Kasumi-1 (cell line): ENCODE measurements around the gene APBB1IP.
"Not testable (repeated sequence)": the region's sequence is repeated elsewhere in the genome, so short reads cannot be mapped to it uniquely, and the experiment has no call there.

Source experiments
- DNase-seq, 2 experiments: peaks; one replicate each; lab custom pipeline; 2025; lab: John Stamatoyannopoulos, UW

The APBB1IP gene, protein sequence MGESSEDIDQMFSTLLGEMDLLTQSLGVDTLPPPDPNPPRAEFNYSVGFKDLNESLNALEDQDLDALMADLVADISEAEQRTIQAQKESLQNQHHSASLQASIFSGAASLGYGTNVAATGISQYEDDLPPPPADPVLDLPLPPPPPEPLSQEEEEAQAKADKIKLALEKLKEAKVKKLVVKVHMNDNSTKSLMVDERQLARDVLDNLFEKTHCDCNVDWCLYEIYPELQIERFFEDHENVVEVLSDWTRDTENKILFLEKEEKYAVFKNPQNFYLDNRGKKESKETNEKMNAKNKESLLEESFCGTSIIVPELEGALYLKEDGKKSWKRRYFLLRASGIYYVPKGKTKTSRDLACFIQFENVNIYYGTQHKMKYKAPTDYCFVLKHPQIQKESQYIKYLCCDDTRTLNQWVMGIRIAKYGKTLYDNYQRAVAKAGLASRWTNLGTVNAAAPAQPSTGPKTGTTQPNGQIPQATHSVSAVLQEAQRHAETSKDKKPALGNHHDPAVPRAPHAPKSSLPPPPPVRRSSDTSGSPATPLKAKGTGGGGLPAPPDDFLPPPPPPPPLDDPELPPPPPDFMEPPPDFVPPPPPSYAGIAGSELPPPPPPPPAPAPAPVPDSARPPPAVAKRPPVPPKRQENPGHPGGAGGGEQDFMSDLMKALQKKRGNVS

GRCh38 chr10:26437637-26438461, at the start of gene APBB1IP:
APBB1IP (plus strand) TSS chr10:26438341; CDS start chr10:26492327, 53,986 bp downstream.
- peak; percentile 99 for DNase-seq

DNA sequence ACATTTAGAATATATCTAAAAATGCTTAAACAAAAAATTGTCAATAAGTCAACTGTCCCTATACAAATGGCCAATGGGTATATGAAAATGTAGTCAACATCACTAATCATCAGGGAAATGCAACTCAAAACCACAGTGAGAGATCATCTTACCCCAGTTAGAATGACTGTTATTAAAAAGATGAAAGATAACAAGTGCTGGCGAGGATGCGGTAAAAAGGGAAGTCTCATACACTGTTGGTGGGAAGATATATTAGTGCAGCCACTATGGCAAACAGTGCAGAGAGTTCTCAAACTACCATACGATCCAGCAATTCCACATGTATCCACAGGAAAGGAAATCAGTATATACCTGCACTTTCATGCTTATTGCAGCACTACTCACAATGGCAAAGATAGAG, 48.6 kb upstream of the APBB1IP start:
- no peak for DNase-seq

DNA sequence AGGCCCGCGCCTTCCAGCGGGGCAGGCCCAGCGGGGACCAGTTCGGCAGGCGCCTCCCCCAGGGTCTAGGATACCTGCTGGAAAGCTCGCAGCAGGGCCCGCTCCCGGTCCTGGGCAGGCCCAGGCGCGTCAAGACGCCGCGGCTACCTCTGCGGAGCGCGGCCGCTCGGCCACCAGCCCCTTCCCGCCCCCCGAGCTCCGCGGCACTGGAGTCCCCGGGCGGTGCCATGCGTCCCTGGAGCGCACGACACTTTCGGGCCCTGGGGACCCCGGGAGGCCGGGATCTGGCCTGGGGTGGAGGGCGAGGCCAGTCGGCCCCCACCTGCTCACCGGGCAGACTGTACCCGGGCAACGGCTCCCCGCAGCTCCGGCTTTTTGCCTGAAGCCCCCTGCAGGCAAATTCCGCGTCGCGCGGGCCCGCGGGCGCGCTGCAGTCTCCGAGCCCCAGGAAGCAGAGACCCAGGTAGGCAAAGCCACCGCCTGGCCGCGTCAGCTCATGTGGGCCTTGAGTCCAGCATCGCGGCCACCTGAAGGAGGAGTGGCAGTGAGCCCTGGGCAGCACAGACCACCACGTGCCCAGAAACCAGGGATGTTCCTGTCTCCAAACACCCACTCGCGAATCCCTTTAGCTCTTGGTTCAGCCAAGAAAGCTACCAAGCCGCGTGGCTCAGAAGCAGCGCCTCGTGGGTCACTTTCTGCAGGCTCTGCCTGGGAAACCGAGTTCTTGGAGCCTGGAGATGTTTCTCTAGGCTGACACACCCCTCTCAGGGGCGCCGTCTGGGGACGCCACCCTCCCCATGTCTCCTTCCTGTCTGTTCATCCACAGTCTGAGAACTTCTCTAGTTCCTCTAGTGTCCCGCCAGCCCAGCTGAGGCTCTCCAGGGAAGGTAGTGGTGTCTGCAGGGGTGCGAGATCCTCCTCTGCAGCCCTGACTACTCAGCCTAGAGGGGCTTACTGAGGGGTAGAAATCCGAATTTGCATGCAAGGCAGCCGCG, 46.1 kb upstream of the APBB1IP start:
- peak; percentile 44 to 48 for DNase-seq

DNA sequence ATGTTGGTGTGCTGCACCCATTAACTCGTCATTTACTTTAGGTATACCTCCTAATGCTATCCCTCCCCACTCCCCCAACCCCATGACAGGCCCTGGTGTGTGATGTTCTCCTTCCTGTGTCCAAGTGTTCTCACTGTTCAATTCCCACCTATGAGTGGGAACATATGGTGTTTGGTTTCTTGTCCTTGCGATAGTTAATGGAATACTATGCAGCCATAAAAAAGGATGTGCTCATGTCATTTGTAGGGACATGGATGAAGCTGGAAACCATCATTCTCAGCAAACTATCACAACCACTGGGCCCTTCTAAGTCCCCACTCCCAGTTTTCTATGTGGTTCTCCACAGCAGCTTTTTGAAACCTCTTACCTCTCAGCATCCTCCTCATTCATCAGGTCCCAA, 39.8 kb upstream of the APBB1IP start:
- not testable (repeated sequence) for DNase-seq

DNA sequence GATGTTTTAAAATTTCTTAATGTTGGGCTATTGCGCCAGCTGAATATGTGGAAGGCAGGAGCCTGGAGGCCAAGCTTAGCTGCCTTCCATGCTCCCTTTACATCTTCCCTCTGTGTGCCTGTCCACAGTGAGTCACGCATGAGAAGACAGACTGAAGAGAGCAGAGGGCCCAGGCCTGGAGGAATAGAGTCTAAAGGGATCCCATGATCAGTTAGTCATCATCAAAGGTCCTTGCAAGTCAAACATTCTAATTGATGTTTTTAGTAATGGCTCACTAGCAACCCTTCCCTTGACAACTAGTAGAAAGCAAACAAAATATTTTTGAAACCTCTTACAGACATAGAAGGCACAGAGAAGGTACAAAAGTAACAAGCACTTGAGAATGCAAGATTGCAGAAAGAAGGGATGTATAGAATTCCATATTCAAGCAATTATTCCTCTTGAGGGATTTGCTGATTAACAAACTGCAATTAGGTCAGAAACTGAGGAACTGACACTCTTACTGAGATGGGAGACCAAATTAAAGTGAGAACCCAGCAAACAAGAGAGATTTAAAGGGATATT, 30.7 kb upstream of the APBB1IP start:
- DNase-seq: no peak

GRCh38 chr10:26408858-26409494, 29.2 kb upstream of the APBB1IP start:
- no peak for DNase-seq

DNA sequence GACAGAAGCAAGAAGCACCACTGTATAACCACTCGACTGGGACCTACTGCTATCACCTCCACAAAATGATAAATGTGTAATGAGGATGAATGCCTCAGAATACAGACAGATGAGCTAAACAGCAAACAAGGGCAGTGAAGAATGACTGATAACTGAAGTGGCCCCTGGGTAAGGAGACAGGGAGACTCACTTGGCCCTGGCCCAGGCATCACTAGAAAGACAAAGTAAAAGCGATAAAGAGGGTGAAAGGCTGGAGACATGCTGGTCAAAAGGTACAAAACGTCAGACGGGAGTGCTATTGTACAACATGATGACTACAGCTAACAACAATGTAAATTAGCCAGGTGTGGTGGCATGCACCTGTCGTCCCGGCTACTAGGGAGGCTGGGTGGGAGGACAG, 27.8 kb upstream of the APBB1IP start:
- DNase-seq: no peak

DNA sequence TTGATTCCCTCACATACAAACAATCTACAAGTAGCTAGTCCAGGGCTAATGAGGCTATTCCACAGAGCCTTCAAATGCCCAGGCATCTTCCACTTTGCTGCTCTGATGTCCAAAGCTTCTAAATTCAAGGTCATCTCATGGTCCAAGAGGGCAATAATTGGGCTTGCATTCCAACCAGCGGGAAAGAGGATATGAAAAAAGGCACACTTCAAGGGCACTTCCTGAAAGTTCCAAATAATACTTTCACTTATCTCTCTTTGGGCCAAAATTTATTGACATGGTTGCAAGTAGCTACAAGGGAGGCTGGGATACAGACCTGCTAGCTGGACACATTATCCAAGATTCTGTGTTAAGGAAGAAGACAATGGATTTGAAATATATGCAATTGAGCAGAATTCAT, 25.2 kb upstream of the APBB1IP start:
- DNase-seq: no peak

- DNase-seq: no peak
Observed at GRCh38 chr10:26413375-26413774, 24.8 kb upstream of the APBB1IP start.

- no peak for DNase-seq
Observed at GRCh38 chr10:26417136-26417535, 21.0 kb upstream of the APBB1IP start.

- DNase-seq: no peak
Observed at GRCh38 chr10:26422977-26423376, 15.2 kb upstream of the APBB1IP start.

GRCh38 chr10:26423722-26424121, 14.4 kb upstream of the APBB1IP start:
- DNase-seq: peak; percentile 66 to 69

DNA sequence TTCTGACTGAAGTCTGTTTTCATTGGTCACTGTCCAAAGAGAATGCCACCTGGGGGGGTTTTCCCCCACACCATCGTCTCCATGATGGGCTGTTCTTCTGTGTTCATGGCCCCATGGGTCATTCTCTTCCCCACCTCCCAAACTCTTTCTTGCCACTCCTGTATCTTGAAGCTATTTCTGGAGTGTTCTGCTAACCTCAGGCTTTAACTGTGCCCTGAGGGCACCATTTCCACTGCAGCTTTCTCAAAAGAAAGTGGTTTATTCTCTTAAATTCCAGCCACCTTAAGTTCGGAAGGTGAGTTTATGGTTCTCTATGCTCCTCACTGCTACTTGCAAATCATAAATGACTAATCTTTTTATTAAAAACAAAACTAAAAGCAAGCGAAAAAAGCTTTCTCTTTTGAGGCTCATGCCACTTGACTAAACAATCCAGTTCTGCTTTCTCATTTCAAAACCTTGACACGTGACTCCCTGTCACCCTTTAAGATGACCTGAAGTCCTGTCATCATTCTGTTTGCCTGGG, 7.4 kb upstream of the APBB1IP start:
- DNase-seq: peak; percentile 53 to 63

DNA sequence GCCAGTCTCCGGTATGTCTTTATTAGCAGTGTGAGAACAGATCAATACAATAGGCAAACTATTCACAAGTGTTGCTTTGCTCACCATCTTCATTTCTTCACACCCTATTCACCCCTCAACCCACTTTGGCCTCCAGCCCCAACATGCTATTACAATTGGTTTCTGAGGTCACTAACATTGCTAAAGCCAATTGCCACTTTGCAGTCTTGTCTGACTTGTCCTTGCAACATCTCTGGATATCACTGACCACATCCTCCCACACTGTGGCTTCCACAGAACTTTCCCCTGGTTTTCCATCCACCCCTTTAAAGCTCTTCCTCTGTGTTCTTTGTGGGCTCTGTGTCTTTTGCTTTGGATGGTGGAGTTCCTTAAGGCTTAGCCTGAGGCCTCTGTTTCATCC, 5.2 kb upstream of the APBB1IP start:
- no peak for DNase-seq

DNA sequence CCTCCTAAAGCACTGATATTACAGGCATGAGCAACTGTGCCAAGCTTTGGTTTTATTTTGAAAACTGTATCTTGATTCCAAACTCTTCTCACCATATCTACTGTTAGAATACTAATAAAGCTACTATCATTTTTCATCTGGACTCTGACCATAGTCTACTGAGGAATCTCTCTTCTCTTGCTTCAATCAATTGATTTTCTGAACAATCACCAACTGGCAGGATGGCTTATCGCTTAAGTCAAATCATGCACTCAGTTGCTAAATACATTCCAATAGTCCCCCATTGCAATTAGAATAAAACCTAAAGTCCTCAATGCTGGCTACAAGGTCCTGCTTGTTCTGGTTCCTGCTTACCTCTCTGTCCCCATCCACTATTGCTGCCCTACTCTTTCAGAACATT, 2.3 kb upstream of the APBB1IP start:
- DNase-seq: no peak

- DNase-seq: peak in 1 of 2 experiments; percentile 25
Observed at GRCh38 chr10:26436848-26437247, 1.3 kb upstream of the APBB1IP start.

GRCh38 chr10:26438534-26439341, 597 bp downstream of the APBB1IP start:
- peak in 1 of 2 experiments; percentile 77 for DNase-seq

- peak; percentile 58 to 71 for DNase-seq
Observed at GRCh38 chr10:26439406-26440087, 1.4 kb downstream of the APBB1IP start.

GRCh38 chr10:26440088-26440470, 1.9 kb downstream of the APBB1IP start:
- peak; percentile 42 to 54 for DNase-seq
